Suprapubic skin (tissue), 4 donors: ENCODE data around the gene RPL31. TPM values are rescaled to one million over a fixed set of nuclear protein-coding genes. Genes with fewer than 3 reads are reported as not detected.

Experiments
- DNase-seq, 2 donors: peaks; one replicate each; pipeline ENCODE4 v3.0.0-alpha.2; 2019; ENCODE audit warnings: low spot score in 2 of 2
- H3K27ac ChIP-seq: fragments of 200-600 bp; sonication (generic); one replicate; pipeline ENCODE4 v1.5.1; 2019
- H3K27me3 ChIP-seq: fragments of 200-600 bp; sonication (generic); one replicate; pipeline ENCODE4 v1.5.1; 2019
- H3K36me3 ChIP-seq: fragments of 200-600 bp; sonication (generic); one replicate; pipeline ENCODE4 v1.5.1; 2019
- H3K4me1 ChIP-seq: fragments of 200-600 bp; sonication (generic); one replicate; pipeline ENCODE4 v1.5.1; 2019
- H3K4me3 ChIP-seq: fragments of 200-600 bp; sonication (generic); one replicate; pipeline ENCODE4 v1.5.1; 2019; ENCODE audit warnings: mild to moderate bottlenecking
- H3K9me3 ChIP-seq: fragments of 200-600 bp; sonication (generic); one replicate; pipeline ENCODE4 v1.5.1; 2019
- EP300 ChIP-seq: sonication (generic); formaldehyde crosslinking; IDR thresholded peaks from one replicate; pipeline ENCODE4 v1.6.1; 2017; ENCODE audit warnings: antibody characterized with exemption
- POLR2A ChIP-seq, 2 donors: fragments of 450-650 bp; IDR thresholded peaks; one replicate each; pipeline ENCODE4 v1.6.1; 2017; ENCODE audit warnings: antibody characterized with exemption in 2 of 2, mild to moderate bottlenecking in 2 of 2, moderate library complexity in 2 of 2
- POLR2AphosphoS5 ChIP-seq, 3 donors: sonication (generic); formaldehyde crosslinking; IDR thresholded peaks; one replicate each; pipeline ENCODE4 v1.6.1; 2017; ENCODE audit warnings: antibody characterized with exemption in 3 of 3
- WGBS: methylation state at CpG from one replicate; pipeline ENCODE4 v1.1.5; 2018; 5-methylcytosine and 5-hydroxymethylcytosine counted together
- total RNA-seq, 4 donors: library from RNA; depleted of rRNA; stranded (reverse); fragments of >200 nt; gene quantifications; one replicate each; pipeline ENCODE4 v1.1.0, GENCODE V29; 2016
- TF ChIP-seq, protein P1 (sequence below), 2 donors: fragments of 200-600 bp in 1 of 2; fragments of 450-650 bp in 1 of 2; sonication (generic) in 1 of 2; IDR thresholded peaks; one replicate each; pipeline ENCODE4 v1.5.1; 2016 to 2019; ENCODE audit warnings: antibody characterized with exemption in 2 of 2, mild to moderate bottlenecking in 1 of 2, moderate library complexity in 1 of 2

The RPL31 gene
- total RNA-seq, 4 donors from 2014 or later: 1,149 to 1,835 (median 1,682) TPM

DNA sequence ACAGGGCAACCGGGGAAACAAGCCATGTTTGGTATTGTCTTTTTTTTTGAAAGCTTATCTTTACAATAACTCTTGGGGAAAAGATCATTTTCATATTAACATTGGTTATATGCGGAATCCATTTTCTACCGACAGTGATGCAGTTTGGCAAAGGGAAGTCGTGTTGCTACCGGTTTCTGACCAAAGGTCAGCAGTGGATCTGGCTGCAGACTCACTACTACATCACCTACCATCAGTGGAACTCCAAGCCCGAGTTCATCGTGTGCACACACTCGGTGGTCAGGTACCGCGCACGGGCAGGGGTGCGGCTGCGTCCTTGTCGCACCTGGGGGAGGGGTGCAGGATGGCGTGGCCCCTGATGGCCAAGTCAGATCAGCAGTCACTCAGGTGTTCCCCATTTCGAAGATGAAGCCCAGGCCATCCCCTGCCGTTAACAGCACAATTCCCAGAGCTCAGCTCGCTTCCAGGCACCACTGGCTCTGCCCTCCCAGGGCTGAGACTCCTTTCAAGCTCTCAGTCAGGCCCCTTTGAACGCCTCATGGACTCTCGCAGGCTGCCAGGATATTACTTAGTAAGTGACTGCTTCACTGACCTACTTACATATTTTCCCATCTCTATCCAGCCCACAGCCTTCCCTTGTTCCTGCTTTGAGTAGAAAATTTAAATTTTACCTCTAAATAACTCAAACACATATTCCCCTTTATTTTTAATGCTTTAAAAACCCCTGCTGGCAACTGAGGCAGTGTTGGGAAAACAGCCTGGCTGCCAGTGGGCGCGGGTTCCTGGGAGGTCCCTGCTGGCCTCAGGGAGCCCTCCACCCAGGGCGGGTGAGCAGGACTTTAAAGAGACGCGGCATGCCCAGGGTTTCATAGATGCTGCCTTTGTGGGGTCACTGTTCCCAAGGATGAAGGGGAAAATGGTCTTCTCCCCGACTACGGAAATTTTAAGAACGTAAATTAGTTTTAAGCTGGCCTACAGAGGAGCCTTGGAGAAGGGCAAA is 33.6 kb upstream of the RPL31 start:
- Histone ChIP-seq H3K4me1 (no peaks in the 10 kb centered on the region), H3K36me3 (peaks cover 32% of the 10 kb centered on the region), H3K27me3 (no peaks in the 10 kb centered on the region), H3K4me3 (no peak overlapping the region), H3K9me3 (no peaks in the 10 kb centered on the region), H3K27ac (no peak overlapping the region)
- no peak for TF ChIP-seq POLR2A (IDR thresholded peaks at IDR 0.05)
- TF ChIP-seq, protein P1, sequence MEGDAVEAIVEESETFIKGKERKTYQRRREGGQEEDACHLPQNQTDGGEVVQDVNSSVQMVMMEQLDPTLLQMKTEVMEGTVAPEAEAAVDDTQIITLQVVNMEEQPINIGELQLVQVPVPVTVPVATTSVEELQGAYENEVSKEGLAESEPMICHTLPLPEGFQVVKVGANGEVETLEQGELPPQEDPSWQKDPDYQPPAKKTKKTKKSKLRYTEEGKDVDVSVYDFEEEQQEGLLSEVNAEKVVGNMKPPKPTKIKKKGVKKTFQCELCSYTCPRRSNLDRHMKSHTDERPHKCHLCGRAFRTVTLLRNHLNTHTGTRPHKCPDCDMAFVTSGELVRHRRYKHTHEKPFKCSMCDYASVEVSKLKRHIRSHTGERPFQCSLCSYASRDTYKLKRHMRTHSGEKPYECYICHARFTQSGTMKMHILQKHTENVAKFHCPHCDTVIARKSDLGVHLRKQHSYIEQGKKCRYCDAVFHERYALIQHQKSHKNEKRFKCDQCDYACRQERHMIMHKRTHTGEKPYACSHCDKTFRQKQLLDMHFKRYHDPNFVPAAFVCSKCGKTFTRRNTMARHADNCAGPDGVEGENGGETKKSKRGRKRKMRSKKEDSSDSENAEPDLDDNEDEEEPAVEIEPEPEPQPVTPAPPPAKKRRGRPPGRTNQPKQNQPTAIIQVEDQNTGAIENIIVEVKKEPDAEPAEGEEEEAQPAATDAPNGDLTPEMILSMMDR (IDR thresholded peaks at IDR 0.05): no peak
- no peak for TF ChIP-seq EP300
- TF ChIP-seq POLR2AphosphoS5 (IDR thresholded peaks at IDR 0.05): no peak
- DNase-seq: peak in 1 of 2 donors; percentile 36
- WGBS: 95% methylated on average over 22 of the region's 28 CpGs

DNA sequence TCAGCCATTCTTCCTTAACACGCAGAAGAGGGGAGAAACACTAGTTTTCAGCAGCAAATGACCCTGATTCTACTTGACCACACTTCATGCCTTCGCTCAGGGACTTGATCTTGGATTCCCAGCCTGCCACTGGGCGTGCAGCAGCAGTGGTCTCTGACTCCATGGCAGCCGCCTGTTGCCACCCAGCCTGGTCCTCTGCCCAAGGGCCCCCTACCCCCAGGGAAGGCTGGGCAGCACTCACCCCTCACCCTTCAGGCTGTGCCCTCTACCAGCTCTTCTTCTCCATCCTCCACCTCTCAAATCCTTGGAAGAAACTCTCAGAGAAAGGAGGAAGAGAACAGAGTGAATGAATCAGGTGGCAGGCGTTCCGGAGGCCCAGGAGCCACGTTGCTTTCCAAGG is 32.1 kb upstream of the RPL31 start:
- Histone ChIP-seq H3K27me3 (no peaks in the 10 kb centered on the region), H3K4me1 (no peaks in the 10 kb centered on the region), H3K9me3 (no peaks in the 10 kb centered on the region), H3K4me3 (no peak overlapping the region), H3K36me3 (peaks cover 45% of the 10 kb centered on the region), H3K27ac (no peak overlapping the region)
- no peak for DNase-seq
- TF ChIP-seq POLR2AphosphoS5 (IDR thresholded peaks at IDR 0.05): no peak
- TF ChIP-seq, protein P1 (IDR thresholded peaks at IDR 0.05): no peak
- TF ChIP-seq EP300: no peak
- TF ChIP-seq POLR2A (IDR thresholded peaks at IDR 0.05): no peak
- 94% methylated on average over 7 of the region's 7 CpGs for WGBS

GRCh38 chr2:100971221-100971620 is 30.9 kb upstream of the RPL31 start:
- no peak for DNase-seq
- WGBS: 95% methylated on average over 9 of the region's 9 CpGs
- H3K27ac ChIP-seq: no peak overlapping the region
- no peaks in the 10 kb centered on the region for H3K9me3 ChIP-seq
- no peak for TF ChIP-seq POLR2A (IDR thresholded peaks at IDR 0.05)
- no peak for TF ChIP-seq EP300
- no peak for TF ChIP-seq POLR2AphosphoS5 (IDR thresholded peaks at IDR 0.05)
- TF ChIP-seq, protein P1 (IDR thresholded peaks at IDR 0.05): no peak
- H3K27me3 ChIP-seq: no peaks in the 10 kb centered on the region
- no peaks in the 10 kb centered on the region for H3K4me1 ChIP-seq
- no peak overlapping the region for H3K4me3 ChIP-seq
- H3K36me3 ChIP-seq: peaks cover 53% of the 10 kb centered on the region

DNA sequence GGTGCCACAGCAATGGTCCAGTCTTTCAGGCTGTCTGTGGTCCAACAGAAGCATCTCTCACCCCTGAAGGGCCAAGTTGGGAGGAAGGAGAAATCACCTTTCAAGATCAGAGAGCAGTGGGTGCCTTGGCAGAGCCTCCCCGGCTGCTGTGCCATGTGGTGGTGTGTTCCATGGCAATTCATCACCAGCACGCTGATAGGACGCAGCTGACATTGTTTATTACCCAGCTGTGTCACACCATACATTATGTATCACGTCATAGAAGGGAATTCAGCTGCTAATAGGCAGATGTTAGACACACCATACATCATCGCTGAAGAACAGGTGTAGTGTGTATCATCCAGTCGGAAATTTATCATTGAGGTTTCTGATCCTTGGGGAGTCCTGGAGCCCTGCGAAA is 29.6 kb upstream of the RPL31 start:
- Histone ChIP-seq H3K36me3 (peaks cover 63% of the 10 kb centered on the region), H3K9me3 (no peaks in the 10 kb centered on the region), H3K4me3 (no peak overlapping the region), H3K4me1 (no peaks in the 10 kb centered on the region), H3K27me3 (no peaks in the 10 kb centered on the region), H3K27ac (no peak overlapping the region)
- no peak for DNase-seq
- 89% methylated on average over 7 of the region's 7 CpGs for WGBS
- no peak for TF ChIP-seq POLR2AphosphoS5 (IDR thresholded peaks at IDR 0.05)
- TF ChIP-seq, protein P1 (IDR thresholded peaks at IDR 0.05): no peak
- TF ChIP-seq EP300: no peak
- TF ChIP-seq POLR2A (IDR thresholded peaks at IDR 0.05): no peak
